ENCODE data around the gene CERS6.

- TF ChIP-seq SUZ12 (IDR thresholded peaks at IDR 0.05) (no peak), TARDBP (IDR thresholded peaks at IDR 0.05) (no peak), LEF1 (IDR thresholded peaks at IDR 0.05; ENCODE audit: borderline replicate concordance) (no peak), CTBP1 (IDR thresholded peaks at IDR 0.05; ENCODE audit: borderline replicate concordance) (no peak), NFRKB (IDR thresholded peaks at IDR 0.05) (no peak), ELF4 (IDR thresholded peaks at IDR 0.05) (no peak), ZNF384 (IDR thresholded peaks at IDR 0.05) (no peak), PKNOX1 (IDR thresholded peaks at IDR 0.05) (no peak)
Observed at GRCh38 chr2:168730344-168730743, 274.3 kb downstream of the CERS6 start.

Measured in HEK293T (cell line).